HG02642 (cell line): ENCODE results near the gene NIPBL.

Experiments
- ATAC-seq: cut with Tn5 transposase; IDR thresholded peaks from one replicate; pipeline ENCODE4 v1.9.1; 2021; ENCODE audit warnings: mild to moderate bottlenecking; ENCODE audit not compliant: unreplicated experiment, poor library complexity

Gene NIPBL

DNA sequence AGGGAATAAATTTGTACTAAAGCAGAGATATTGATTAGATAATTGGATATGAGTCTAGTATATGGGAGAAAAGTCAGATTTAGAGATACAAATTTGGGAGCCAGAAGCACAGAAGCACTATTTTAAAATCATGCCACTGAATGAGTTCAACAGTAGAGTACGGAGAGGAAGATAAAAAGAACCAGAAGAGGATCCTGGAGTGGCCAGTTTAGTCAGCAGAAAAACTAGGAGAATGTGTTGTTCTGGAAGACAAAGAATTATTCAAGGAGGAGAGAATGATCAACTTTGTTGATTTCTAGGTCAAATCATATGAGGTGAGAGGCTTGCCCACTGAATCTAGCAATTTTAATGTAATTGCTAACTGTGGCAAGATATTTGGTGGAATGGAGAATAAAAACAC, 67.0 kb downstream of the NIPBL start:
- ATAC-seq: no peak

DNA sequence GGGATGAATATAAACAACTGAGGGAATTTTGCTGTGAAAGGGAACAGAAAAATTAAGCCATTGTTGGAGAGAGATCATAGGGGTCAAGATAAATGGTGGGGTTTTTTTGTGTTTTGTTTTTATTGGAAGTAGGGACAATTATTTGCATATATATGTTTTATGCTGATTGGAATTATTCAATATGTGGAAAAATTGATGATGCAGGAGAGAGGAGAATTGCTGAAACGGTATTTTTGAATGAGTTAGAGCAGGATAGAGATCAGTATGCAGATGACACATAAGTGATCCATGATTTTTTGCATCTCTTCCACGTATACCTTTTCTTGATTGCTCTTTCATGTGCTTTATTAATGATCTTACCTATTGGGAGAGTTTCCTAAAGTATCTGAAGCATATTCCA, 67.5 kb downstream of the NIPBL start:
- no peak for ATAC-seq

DNA sequence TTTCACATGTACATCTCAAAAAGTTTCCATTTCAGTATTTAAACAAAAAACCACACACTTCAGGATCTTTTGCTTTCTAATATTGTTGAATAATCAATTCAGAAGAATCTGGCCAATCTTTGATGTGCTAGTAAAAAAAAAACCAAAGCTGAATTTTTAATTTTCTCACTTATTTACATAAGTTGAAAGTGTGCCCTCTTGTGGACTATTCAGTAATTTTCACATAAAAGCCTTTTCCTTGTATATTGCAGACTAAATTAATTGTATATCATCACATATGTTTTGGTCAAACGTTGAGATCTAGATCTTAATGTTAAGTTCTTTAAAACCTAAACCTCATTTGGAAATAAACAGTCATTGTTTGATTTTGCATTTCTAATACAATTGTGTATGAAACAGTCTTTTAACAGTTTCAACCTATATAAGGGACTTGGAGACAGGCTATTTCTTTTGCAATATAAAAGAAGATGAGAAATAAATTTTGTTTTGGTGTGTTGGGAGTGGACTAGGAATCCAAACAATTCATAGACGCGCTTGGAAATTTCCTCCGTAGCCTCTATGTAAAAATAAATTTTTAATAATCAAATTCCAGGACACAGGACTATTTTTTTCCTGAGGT, 68.1 kb downstream of the NIPBL start:
- ATAC-seq: no peak

DNA sequence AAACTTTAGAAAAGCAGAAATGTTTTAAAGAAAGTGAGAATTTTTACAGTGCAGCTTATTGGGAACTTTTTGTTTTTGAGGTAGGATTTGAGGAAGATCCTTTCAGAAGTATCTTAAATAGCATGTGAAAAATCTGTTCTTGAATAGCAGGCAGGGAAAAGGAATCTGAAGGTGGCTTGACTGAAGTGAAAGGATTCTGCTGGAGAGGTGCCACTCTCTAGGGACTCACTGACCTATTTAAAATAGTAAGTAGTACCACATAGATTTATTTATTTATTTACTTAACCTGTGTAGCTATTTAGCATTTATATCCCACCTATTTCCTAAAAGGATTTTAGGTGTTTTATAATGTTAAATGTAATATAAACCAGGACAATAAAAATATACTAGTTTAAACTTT, 69.1 kb downstream of the NIPBL start:
- ATAC-seq: no peak

DNA sequence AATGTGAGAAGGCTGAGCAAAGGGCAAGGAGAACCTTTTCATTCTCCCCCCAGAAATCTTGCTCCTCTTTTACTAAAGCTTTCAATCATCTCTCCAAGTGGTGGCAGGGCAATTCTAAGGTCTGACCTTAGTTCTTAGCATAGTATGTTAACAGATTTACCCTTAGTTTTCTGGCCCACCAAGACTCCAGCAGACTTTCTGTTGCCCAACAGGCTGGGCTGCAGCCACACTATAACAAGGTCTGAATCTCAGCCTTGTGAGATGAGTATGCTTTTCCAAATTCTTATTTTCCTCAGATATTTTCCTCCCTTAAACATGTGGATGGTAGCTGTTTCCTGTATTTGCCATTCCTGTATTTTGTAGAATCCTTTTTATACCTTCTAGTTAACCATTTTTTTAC, 69.5 kb downstream of the NIPBL start:
- ATAC-seq: no peak

DNA sequence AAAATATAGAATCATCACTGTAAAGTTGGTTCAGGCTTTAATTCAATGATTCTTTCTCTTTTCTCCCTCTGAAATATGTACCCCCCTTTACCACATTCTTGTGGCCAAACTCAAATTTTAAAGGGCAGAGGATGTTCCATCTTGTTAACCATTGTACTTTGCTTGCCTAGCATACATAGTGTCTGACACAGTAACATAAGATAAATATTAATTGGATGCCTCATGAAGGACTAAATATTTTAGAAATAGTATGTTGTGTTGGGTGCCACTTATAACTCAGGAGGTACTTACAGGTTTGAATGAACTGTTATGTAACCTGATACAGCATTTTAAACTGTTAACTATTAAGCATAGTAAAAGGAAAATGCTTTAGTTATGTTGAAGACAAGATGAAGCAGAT, 71.5 kb downstream of the NIPBL start:
- ATAC-seq: no peak

DNA sequence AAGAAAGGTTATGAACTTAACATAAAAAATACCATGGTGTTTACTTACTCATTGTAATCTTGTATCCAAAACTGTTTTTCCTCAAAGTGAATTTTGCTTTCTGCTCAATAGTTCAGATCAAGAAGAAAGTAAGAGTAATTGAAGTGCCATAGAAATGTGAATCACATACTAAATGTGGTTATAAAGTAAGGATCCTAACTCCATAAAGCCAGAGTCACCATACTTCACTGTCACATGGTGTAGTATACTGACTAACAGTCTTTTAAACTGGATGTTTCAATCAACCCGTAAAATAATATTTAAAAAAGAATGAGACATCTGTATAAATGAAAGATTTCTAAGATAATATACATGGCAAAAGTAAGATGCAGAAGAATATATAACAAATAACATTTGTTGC, 72.1 kb downstream of the NIPBL start:
- ATAC-seq: no peak

DNA sequence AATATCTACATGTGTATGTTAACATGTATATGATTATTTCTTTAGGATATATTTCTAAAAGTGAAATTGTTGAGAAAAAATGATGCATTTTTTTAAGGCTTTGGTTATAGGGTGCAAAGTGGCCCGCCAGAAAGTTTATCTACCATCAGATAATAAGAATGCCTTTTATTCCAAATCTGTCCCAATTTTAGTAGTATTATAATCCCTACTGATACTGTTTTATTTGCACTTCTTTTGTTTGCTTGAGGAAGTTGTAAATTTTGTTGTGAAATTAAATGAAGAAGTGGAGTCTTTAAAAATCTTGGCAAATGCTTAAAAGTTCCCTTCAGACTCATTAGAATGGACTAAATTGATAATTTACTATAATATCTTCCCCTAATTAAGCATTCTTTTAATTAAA, 73.0 kb downstream of the NIPBL start:
- ATAC-seq: no peak

DNA sequence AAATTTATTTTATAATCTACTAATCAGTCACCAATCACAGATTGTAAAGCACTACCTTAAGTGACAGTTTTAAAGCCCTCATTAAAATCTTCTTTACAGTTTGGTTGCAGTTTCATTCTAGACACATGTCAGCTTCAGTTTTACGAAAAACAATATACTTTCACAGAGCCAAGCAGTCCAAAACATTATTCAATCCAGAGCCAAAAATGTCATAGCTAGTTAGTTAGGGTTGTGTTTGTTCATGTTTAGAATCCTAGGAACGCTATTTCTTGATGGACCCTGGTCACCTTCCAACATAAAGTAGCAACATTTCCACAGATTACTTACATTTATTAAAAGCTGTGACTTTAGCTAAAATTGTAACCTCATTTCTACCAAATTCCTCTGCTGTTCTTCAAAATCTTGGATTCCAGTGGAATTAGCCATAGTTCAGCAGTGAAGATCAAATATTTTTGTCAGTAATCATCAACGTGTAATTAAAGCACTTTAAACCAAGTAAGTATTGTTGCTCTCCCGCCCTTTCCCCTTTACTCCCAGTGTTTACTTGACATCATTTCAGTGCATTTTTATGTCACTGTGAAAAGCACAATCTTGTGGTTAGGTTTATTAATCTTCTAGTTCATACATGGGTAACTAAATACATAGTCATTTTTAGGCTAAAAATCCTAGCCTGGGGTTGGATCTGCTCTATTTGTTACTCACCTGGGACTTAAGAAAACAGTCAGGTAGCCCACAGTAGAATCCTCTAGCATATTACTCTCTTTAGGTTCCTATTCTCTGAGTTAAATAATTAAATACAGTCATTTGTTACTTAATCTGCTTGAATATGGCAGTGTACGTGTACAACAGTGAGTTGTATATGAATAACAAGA, 74.3 kb downstream of the NIPBL start:
- ATAC-seq: no peak

DNA sequence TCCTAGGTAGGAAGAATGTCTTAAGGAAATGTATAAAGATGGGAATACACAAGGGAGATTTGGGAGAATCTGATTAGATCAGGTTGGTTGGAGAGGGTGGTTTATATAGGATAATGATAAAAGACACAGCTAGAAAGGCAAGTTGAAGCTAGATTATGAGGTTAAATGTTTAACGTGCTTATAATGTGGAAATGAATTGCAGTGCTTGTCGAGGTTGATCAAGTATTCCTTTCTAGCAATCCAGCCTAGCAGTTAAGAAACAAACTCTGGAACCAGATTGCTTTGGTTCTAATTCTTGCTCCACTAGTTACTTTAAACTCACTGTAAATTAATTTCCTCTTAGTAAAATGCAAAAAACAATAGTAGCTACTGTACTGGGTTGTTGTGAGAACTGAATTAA, 76.5 kb downstream of the NIPBL start:
- ATAC-seq: no peak

DNA sequence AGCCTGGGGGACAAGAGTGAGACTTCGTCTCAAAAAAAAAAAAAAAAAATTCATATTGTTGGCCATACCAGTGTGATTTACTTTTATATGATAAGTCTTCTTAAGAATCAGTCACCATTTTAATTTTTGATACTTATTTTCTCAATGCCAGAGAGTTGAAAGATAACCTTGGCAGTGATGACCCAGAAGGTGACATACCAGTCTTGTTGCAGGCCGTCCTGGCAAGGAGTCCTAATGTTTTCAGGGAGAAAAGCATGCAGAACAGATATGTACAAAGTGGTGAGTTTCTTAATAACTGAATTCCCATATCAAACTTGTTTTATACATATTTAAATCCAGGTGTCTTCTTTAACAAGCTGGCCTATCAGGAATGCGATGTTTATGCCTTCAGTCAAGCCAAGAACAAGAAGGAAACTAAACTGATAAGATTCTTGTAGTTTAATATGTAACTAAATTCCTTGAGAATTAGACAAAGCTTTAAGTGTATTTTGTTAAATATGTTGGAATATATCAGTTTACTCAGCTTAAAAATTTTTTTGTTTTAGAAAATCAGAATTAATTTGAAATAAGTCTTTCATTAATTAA, 81.5 kb downstream of the NIPBL start:
- ATAC-seq: no peak

DNA sequence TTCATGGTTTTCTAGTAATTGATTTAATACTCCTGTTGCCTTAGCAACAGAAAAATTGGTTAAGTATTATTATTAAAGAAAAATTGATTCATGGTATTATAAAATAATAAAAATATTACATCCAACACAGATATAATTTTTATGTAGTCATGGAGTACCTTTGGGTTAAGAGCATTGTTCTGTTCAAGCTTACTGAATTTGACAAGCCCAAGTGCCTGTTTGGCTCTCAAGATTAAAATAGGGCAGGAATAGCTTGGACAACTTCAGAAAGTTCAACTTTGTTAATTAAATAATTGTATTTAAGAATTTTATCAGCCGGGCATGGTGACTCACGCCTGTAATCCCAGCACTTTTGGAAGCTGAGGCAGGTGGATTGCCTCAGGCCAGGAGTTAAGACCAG, 82.0 kb downstream of the NIPBL start:
- no peak for ATAC-seq

DNA sequence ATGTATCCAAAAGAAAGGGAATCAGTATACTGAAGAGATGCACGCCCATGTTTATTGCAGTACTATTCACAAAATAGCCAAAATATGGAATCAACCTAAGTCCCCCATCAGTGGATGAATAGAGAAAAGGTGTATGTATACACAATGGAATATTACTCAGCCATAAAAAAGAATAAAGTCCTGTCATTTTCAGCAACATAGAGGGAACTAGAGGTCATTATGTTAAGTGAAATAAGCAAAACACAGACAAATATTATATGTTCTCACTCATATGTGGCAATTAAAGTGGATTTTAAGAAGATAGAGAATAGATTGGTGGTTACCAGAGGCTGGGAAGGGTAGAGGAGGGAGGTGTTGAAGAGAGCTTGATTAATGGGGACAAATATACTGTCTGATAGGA, 88.6 kb downstream of the NIPBL start:
- ATAC-seq: no peak

DNA sequence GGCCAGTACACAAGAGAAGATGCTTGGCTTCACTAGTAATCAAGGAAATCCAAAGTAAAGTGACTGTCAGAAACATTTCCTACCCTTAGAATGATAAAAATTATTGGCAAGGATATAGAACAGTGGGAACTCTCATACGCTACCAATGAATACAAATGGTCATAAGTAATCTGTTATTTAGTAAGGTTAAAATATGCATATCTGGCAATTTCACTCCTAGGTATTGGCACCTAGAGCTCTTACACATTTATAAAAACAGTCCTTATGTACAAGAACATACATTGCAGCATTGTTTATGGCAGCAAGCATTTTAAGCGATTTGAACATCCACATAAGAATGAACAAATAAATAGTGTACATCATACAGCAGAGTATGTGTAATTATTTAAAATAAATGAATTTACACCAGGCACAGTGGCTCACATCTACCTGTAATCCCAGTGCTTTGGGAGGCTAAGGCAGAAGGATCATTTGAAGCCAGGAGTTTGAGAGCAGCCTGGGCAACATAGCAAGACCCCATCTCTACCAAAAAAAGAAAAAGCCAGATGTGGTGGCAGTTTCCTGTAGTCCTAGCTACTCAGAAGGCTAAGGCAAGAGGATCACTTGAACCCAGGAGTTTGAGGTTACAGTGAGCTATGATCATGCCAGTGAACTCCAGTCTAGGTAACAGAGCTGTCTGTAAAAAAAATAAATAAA, 93.3 kb downstream of the NIPBL start:
- no peak for ATAC-seq

DNA sequence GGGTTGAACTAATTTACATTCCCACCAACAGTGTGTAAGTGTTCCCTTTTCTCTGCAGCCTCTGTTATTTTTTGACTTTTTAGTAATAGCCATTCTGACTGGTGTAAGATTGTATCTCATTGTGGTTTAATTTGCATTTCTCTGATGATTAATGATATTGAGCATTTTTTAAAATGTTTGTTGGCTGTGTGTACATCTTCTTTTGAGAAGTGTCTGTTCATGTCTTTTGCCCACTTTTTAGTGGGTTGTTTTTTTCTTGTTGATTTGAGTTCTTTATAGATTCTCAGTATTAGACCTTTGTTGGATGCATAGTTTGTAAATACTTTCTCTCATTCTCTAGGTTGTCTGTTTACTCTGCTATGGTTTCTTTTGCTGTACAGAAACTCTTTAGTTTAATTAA, 101.6 kb downstream of the NIPBL start:
- ATAC-seq: no peak

DNA sequence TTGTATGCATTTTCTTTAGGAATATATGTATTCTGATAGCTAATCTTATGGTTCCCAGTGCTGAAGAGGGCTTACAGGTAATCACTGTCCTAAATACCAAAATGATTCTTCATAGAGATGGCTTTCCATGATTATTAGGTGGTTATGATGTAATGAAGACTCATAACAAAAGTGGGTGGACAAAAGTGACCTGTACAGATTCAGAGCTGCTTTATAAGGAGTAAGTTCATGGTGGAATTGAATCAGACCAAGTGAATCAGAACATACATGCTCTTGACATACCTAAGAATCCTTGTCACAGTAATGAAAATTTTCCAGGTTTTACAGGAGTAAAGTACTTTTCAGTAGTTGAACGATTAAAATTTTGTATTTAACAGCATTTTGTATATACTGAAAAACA, 105.6 kb downstream of the NIPBL start:
- ATAC-seq: no peak

DNA sequence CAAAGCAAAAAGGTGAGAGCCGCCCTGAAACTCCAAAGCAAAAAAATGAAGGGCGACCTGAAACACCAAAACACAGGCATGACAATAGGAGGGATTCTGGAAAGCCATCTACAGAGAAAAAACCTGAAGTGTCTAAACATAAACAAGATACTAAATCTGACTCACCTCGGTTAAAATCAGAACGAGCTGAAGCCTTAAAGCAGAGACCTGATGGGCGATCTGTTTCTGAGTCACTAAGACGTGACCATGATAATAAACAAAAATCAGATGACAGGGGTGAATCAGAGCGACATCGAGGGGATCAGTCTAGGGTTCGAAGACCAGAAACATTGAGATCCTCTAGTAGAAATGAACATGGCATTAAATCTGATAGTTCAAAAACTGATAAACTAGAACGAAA, 108.8 kb downstream of the NIPBL start:
- ATAC-seq: no peak

DNA sequence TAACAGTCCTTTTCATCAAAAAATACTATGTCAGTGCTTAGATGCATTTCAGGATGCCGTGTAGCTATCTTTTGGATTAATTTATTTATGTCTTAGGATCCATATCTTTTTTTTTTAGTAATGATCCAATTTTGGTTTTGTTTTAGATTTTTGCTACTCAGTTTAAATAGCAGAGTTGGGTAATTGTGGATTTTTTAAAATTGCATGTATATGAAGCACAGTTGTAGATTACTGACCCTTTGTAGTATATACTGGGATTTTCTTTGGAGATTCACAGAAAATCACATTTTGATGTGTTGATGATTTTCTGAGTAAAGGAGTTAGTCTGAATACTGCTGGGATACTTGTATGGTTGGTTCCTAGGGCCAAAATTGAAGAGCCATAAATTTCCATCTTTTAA, 111.8 kb downstream of the NIPBL start:
- no peak for ATAC-seq

DNA sequence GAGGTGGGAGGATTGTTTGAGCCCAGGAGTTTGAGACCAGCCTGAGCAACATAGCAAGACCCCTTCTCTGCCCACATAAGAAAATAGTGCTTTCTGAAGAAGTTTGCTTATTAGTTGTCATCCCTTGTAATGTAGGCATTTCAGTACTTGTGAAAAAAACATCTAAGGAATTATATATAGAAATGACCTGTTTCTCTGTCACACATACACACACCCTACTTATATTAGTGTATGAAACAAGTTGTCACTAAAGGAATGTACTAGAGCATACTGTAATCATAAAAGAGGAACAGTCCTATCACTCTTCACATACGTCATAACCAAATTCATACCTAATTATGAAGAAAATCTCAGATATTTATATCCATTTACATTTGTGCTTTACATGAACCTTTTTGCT, 122.0 kb downstream of the NIPBL start:
- no peak for ATAC-seq

DNA sequence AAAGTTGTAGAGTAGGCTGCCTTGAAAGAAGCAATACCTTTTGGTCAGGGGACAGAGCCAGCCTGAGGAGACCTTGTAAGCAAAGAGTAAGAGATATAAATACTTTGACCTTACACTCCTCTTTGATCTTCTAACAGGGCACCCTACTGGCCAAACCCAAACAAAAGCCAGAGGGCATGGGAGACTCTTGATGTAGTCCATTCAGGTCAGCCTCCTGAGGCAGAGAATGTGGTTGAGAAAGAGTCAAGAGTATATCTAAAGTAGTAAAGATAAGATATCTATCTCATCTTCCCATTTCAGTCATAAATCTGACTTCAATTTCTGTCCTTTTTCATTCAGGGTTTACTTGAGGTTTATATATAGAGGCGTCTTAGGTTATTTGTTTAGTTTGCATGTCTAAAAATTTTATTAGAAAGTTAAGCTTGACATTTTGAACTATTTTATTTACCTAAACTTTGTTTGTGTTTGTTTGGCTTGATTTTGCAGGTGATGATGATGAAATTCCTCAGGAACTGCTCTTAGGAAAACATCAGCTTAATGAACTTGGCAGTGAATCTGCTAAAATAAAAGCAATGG, 125.7 kb downstream of the NIPBL start:
- ATAC-seq: no peak

DNA sequence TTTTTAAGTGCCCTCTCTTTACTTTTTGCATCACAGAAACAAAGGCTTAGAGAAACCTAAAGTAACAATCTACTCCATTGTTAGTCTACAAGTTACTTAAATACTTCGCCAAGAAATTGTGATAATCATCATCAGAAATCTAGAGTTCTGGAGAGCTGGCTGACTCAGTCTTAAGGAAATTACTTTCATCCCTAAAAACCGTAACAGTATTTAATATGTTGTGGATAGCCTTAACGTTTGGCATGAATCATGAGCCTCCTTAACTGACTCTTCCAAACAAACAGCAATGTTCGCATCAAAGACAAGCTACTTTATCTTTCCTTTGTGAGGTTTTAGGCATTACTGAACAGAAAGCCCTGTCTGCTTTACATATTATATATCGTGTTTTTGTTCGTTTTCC, 128.7 kb downstream of the NIPBL start:
- no peak for ATAC-seq
